Ishikawa (cell line): ENCODE results near the gene VMAC.

Experiments
- CEBPB ChIP-seq: IDR thresholded peaks from 2 replicates; pipeline ENCODE4 v1.6.1; 2012
- CREB1 ChIP-seq: IDR thresholded peaks from 2 replicates; pipeline ENCODE4 v1.6.1; 2012; ENCODE audit warnings: low read depth
- EGR1 ChIP-seq: IDR thresholded peaks from 2 replicates; pipeline ENCODE4 v1.6.1; 2012
- EP300 ChIP-seq: IDR thresholded peaks from 2 replicates; pipeline ENCODE4 v1.6.1; 2012; ENCODE audit warnings: borderline replicate concordance
- RAD21 ChIP-seq: IDR thresholded peaks from 2 replicates; pipeline ENCODE4 v1.6.1; 2012; ENCODE audit warnings: low read depth
- TAF1 ChIP-seq: IDR thresholded peaks from 2 replicates; pipeline ENCODE4 v1.6.1; 2012; ENCODE audit warnings: low read depth, mild to moderate bottlenecking
- TCF12 ChIP-seq: IDR thresholded peaks from 2 replicates; pipeline ENCODE4 v1.6.1; 2012; ENCODE audit warnings: low read depth
- YY1 ChIP-seq: IDR thresholded peaks from 2 replicates; pipeline ENCODE4 v1.6.1; 2012; ENCODE audit warnings: low read depth
- ZBTB7A ChIP-seq: IDR thresholded peaks from 2 replicates; pipeline ENCODE4 v1.6.1; 2012; ENCODE audit warnings: low read depth
- TF ChIP-seq, protein P1 (sequence below): IDR thresholded peaks from 2 replicates; pipeline ENCODE4 v1.6.1; 2012; ENCODE audit warnings: low read depth, mild to moderate bottlenecking
- TF ChIP-seq, protein P2 (sequence below): IDR thresholded peaks from 2 replicates; pipeline ENCODE4 v1.6.1; 2012

DNA sequence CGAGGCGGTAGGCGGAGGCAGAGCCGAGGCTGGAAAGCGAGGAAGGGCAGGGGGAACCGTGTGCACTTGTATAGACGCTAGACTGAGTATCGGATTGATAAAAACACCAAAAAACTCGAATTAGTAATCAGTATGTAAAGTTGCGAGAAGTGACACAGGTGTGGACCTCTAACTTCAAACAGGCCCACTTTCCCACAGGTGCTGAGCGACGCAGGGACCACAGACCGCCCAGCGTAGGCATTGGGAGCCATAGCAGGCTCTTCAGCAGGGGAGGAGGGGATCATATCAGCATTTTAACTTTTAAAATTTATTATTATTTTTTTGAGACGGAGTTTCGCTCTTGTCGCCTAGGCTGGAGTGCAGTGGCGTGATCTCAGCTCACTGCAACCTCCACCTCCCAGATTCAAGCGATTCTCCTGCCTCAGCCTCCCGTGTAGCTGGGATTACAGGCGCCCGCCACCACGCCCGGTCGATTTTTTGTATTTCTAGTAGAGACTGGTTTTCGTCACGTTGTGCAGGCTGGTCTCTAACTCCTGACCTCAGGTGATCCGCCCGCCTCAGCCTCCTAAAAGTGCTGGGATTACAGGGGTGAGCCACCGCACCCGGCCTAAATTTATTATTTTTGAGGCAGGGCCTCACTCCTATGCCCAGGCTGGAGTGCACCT, 574 bp downstream of the VMAC start:
- TF ChIP-seq TAF1 (no peak), ZBTB7A (no peak), EGR1 (no peak), TCF12 (no peak), CREB1 (no peak), YY1 (no peak), RAD21 (no peak), EP300 (no peak; the same call in 1 of the 2 replicates), CEBPB (no peak)
- TF ChIP-seq, protein P1, sequence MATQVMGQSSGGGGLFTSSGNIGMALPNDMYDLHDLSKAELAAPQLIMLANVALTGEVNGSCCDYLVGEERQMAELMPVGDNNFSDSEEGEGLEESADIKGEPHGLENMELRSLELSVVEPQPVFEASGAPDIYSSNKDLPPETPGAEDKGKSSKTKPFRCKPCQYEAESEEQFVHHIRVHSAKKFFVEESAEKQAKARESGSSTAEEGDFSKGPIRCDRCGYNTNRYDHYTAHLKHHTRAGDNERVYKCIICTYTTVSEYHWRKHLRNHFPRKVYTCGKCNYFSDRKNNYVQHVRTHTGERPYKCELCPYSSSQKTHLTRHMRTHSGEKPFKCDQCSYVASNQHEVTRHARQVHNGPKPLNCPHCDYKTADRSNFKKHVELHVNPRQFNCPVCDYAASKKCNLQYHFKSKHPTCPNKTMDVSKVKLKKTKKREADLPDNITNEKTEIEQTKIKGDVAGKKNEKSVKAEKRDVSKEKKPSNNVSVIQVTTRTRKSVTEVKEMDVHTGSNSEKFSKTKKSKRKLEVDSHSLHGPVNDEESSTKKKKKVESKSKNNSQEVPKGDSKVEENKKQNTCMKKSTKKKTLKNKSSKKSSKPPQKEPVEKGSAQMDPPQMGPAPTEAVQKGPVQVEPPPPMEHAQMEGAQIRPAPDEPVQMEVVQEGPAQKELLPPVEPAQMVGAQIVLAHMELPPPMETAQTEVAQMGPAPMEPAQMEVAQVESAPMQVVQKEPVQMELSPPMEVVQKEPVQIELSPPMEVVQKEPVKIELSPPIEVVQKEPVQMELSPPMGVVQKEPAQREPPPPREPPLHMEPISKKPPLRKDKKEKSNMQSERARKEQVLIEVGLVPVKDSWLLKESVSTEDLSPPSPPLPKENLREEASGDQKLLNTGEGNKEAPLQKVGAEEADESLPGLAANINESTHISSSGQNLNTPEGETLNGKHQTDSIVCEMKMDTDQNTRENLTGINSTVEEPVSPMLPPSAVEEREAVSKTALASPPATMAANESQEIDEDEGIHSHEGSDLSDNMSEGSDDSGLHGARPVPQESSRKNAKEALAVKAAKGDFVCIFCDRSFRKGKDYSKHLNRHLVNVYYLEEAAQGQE, result no peak
- TF ChIP-seq, protein P2, sequence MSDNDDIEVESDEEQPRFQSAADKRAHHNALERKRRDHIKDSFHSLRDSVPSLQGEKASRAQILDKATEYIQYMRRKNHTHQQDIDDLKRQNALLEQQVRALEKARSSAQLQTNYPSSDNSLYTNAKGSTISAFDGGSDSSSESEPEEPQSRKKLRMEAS, result no peak
